DMS79 (cell line): ENCODE measurements around the gene AP2A2.
A peak's percentile ranks its signal among the peaks of the same experiment; 100 is the strongest.

Experiments used
- DNase-seq: peaks from one replicate; lab custom pipeline; 2025; lab: John Stamatoyannopoulos, UW

The AP2A2 gene

GRCh38 chr11:925496-926301, at the start of gene AP2A2:
Gene AP2A2, plus strand, starts transcription at chr11:925870. Its CDS starts 152 bp downstream, at chr11:926022.
- peak; percentile 23 for DNase-seq

- DNase-seq = peak; percentile 15
Observed at GRCh38 chr11:876545-876944, 49.1 kb upstream of the AP2A2 start.

DNA sequence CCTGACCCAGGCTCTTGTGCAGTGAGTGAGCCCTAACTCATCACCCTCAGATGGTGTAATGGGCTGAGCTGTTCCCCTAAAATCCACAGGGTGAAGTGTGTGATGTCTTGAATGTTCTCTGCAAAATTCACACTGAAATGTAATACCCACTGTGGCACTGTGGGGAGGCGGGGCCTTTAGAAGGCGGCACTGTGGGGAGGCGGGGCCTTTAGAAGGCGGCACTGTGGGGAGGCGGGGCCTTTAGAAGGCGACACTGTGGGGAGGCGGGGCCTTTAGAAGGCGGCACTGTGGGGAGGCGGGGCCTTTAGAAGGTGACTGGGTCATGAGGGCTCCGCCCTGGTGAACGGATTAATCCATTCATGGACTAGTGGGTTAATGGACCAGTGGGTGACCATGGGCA, 48.1 kb upstream of the AP2A2 start:
- no peak for DNase-seq

DNA sequence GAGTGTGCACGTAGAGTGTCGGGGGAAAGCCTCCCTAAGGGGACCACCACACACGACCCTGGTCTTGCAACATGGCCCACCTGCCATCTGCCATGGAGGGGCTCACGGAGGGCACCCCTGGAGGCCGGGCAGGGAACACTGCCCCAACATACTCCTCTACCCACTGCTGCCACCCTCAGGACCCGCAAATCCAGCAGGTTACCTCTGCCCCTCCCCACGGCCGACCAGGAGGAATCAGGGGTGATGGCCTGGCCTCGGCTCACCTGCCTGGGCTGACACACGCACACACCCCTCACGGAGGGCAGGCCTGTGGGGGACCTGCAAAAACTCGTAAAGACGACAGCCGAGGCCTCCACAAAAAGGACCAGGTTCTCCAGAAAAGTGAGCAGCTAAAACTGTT, 45.2 kb upstream of the AP2A2 start:
- no peak for DNase-seq

DNA sequence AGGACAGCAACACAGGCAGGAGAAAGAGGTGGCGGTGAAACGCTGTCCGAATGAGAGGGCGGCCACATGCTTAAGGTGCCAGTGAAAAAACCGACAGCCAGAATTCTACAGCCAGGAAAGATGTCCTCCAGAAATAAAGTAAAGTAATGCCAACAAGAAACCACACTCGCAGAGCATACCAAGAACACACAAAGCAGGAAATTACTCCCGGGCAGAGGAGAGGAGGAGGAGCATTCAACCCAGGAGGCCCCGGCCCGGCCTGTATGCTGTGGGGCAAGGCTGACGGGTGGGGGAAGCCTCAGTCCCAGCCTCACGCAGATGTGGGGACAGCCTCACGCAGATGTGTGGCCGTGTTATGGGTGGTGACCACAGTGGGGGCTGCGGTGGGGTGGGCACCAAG, 43.1 kb upstream of the AP2A2 start:
- no peak for DNase-seq

DNA sequence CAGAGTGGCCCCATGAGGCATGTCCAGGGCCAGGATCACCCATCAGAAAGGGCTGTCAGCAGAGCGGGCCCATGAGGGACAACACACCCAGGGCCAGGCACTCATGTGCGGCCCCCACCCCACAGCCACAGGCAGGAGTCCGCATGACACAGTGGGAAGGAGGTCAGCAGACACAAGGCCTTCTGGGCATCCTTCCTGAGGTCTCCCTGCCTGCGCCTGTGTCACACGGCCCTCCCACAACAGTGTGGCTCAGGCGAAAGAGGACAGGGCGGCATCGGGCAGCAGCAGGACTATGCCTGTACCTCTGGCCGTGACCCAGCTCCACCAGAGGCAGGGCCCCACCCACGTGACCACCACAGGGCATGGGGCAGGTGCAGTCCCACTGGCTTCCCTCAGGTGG, 42.1 kb upstream of the AP2A2 start:
- no peak for DNase-seq

DNA sequence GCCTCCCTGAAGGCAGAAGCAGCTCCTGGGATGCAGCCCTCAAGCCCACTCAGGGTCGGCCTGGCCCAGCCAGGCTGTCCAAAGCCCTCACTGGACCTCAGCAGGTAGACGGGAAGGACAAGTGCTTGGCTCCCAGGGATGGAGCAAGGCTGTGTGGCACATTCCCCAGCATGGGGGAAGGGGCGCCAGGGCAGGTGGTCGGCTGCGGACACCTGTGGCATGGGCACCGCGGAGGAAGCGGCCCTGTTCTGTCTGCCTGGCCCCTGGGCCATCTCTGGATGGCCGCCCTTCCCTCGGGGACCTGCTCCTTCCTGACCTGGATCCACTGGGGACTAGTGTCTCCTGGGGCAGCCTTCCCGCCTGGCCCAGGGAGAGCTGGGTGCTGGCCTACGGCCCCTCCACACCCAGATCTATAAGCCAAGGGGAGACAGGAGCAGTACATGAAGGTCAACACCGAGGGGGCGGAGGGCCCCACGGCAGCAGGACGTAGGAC, 41.0 kb upstream of the AP2A2 start:
- no peak for DNase-seq

DNA sequence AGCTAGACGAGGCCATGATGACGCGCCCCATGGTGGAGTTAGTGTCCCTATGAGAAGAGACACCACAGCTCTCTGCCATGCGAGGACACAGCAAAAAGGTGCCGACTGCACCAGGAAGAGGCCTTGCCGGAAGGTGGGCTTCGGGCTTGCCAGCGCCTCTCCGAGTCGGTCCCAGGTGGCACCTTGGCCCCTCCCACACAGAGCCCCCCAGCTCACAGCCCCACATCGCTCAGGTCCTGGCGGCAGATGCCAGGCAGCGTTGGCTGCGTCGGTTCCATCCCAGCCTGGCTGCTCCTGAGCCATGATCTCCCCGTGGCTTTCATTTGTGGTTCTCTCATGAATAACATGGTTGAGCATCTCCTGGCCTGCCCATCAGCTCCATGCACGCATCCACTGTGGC, 39.1 kb upstream of the AP2A2 start:
- DNase-seq = no peak

DNA sequence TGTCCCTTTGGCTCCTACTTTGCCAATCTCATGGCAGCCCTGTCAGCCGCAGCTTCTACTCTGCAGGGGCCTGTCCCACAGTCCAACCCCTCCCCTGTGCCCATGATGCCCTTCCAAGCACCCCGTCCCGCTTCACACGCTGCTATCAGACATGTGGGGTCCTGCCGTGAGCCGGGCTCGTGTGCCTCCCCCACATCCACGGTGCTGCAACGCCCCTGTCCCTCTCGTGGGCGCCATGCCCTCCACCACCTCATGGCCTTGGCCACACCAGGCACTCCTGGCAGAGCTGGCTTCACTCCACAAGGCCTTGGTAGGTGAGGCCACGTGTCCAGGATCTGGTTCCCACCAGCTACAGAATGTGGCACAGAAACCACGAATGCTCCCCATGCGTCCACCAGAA, 38.1 kb upstream of the AP2A2 start:
- no peak for DNase-seq

DNA sequence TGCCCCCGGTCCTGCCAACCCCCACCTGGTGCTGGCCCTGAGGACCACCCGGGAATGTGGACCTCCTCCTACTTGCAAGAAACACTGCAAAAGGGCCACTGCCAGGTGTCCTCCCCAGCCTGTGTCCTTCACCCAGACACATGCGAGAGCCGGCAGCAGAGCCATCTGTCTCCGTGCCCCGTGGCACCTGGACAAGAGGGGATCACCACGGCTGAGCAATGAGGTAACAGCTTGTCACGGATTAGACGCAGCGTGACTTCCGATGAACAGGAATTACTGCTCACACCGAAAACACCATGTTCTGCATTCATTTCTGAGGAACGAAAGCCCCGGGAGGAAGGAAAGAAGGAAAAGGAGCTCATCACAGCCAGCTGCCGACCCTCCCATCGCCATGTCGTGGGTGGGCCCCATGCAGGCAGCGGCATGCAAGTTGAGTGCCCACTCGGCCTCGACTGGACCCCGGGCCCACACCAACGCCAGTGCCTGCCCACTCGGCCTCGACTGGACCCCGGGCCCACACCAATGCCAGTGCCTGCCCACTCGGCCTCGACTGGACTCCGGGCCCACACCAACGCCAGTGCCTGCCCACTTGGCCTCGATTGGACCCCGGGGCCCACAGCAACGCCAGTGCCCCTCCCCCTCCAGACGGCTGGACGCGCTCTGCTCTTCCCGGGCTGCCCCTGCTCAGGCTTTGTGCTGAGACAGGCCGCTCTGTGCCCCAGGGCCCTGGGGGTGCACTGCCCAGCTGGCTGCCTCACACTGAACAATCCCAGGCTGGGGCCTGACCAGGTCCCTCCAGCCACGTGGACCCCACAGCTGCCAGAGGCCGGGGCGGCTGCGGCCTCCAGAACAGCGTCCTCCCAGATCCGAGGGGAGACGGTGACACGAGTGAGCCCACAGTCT, 37.1 kb upstream of the AP2A2 start:
- DNase-seq = no peak

DNA sequence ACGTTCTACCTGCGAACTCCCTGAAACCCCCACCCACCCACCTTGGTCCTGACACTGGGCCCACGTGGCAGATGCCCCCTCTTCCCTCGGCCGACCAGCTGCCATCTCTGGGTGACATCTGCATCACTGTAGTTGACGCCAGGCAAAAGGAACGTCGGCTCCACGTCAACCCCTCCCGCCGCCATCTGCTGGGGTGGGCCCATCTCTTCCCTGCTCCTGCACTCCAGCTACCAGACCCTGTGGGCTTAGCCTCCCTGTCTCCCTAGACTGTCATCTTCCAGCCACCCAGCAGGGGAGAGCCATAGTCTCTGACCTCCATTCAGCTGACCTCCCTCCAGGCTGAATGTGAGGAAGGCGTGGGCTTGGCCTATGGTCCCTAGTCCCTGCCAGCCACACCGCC, 36.4 kb upstream of the AP2A2 start:
- no peak for DNase-seq

GRCh38 chr11:889687-890475, 35.8 kb upstream of the AP2A2 start:
- no peak for DNase-seq

DNA sequence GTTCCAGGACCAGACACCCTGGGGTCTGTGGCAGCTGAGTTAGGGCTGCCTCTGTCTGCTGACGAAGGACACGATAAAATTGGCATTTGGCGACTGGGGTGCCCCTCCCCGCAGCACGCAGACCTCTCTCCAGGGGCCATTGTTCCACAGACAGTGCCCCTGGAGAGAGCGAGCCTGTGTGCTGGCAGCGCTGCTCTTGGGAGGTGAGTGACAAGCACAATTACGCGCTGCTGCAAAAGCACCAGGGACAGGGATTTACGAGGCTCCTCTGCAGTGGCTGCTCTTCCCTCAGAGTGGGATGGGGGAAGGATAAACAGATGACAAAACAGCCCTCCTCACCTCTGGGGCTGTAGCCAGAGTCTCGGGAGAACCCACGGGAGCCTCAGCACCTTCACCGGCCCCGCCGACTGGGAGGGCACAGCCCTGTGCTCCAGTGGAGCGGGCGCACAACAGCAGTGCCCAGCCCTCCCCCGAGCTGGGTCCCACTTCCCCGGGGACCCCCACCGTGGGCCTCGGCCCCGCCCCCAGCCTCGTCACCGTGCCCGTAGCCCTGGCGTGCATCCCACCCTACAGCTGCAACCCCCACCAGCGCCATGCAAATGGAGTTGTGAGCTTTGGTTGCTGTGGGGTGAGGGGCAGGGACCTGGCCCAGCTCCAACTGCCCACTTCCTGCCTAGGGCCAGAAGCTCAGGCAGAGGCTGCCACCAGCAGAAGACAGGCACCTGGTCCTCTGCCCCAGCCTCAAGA, 34.7 kb upstream of the AP2A2 start:
- DNase-seq = peak; percentile 10

DNA sequence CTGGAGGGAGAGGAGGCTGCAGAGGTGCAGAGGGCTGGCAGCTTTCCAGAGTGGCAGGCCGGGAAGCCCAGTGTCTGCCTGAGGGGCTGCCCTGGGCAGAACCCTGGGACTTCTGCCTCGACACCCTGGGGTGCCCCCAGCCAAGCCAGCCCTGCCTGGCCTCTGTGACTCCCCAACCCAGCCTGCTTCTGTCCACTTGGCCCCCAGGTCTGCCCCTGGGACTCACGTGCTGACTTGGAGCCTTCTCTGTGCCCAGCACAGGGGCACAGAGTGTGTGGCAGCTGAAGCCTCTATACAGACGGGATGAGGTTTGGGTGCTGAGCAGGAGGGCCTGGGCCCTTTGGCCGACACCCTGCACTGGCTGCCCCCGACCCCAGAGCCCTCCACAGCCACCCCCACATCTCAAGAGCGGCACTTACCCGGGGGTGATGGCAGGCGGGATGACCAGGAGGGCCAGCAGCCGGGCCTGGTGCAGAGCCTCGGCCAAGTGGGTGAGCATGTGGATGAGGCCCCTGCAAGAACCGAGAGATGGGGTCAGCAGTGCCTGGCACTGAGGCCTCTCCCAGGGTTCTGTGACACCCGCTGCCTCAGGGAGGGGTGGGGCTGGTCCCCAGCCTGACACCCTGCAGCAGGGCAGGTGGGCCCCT, 32.5 kb upstream of the AP2A2 start:
- DNase-seq = no peak

GRCh38 chr11:894575-895201, 31.0 kb upstream of the AP2A2 start:
- no peak for DNase-seq

GRCh38 chr11:895331-896110, 30.1 kb upstream of the AP2A2 start:
- no peak for DNase-seq

DNA sequence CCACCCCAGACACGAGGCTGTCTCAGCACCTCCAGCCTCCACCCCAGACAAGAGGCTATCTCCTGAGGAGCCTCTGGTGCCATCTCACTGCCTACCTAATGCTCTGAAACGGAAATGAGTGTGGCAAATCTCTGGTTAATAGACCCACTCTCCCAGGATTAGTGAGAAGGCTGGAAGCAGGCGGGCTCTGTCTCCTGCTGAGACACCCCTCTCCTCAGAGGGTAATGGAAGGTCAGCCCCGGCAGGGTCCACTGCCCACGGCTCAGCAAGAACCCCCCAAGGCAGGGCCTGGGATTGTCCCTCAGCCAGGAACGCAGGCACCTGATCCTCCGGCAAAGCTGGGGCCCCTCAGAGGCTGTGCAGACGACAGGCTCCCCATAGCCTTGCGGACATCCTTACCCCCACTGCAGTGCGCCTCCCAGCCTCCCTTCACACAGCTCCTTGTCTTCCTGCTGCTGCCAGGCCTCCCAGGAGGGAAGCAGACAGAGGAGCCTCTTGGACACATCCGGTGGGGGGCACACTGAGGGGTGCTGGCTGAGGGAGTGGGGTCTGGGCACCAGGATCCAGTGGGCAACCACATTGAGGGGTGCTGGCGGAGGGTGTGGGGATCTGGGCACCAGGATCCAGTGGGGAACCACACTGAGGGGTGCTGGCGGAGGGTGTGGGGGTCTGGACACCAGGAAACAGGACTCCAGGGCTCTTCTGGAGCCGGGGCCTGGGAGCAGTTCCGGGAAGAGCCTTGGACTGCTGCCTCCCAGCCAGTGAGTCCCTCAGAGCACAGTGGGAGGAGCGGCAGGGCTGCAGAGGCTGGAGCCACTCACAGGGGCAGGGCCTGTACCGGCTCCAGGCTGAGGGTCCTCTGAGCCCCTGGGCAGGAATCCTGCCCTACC, 28.2 kb upstream of the AP2A2 start:
- no peak for DNase-seq

DNA sequence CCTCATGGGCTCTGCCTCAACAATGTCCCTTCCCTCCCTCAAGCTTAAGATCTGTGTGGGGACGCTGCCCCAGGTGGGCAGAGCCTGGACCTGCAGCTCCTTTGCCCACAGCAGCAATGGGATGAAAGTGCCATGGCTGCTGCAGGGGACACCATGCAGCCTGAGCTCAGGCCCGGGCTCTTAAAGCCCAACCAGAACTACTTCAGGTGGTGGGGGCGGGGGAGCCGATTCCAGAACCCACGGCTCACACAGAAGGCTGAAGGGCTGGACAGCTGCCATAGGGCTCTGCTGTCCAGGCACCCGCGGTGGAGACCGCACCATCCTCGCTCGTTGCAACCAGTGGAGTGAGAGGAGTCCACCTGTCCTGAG, 27.5 kb upstream of the AP2A2 start:
- DNase-seq = no peak
